Measurements from ENCODE around the gene CDC25B. TPM values are rescaled to one million over a fixed set of nuclear protein-coding genes. Genes with fewer than 3 reads are reported as not detected.

The CDC25B gene
- total and polyA plus RNA-seq, 4 donors = 4.4 to 12.9 (median 9.2) TPM

- Histone ChIP-seq H3K4me1 (ENCODE audit: control insufficient read depth in 4 of 4, insufficient read depth in 4 of 4, low read length in 3 of 4) (peaks cover 12 to 39% (median 26%) of the 10 kb centered on the region in 4 donors), H3K27me3 (ENCODE audit: control insufficient read depth in 4 of 4, insufficient read depth in 4 of 4, low read length in 3 of 4) (no peaks in the 10 kb centered on the region), H3K9ac (ENCODE audit: low read depth in 1 of 2, low read length in 2 of 2) (peak overlapping the region; percentile 21 to 57), H3K36me3 (ENCODE audit: control insufficient read depth in 4 of 4, insufficient read depth in 3 of 4, low read depth in 1 of 4, low read length in 3 of 4) (peaks cover 0 to 4% (median under 1%) of the 10 kb centered on the region in 4 donors), H3K4me3 (ENCODE audit: low read depth in 1 of 3, low read length in 3 of 3) (no peak overlapping the region), H3K27ac (ENCODE audit: low read depth in 1 of 2, low read length in 2 of 2) (peak overlapping the region; percentile 81 to 82), H3K9me3 (ENCODE audit: control insufficient read depth in 4 of 4, low read length in 3 of 4) (no peaks in the 10 kb centered on the region)
- DNase-seq (ENCODE audit: low spot score) = no peak
- TF ChIP-seq RAD21 (IDR thresholded peaks at IDR 0.05) (no peak), HNF4G (IDR thresholded peaks at IDR 0.05) (peak; percentile 42), GABPA (IDR thresholded peaks at IDR 0.05 in 1 of 2, conservative IDR thresholded peaks at IDR 0.05 in 1 of 2) (no peak), REST (IDR thresholded peaks at IDR 0.05) (peak; percentile 17), YY1 (IDR thresholded peaks at IDR 0.05) (no peak), RXRA (IDR thresholded peaks at IDR 0.05) (peak in 1 of 2 donors; percentile 7), SP1 (IDR thresholded peaks at IDR 0.05) (peak; percentile 57), TAF1 (conservative IDR thresholded peaks at IDR 0.05) (no peak), NR2F2 (IDR thresholded peaks at IDR 0.05) (no peak), HNF4A (conservative IDR thresholded peaks at IDR 0.05) (peak; percentile 82 to 83)
- 72% methylated on average over 19 of the region's 19 CpGs for WGBS
Observed at GRCh38 chr20:3797592-3798372, 1.7 kb downstream of the CDC25B start.

- Histone ChIP-seq H3K27me3 (ENCODE audit: control insufficient read depth in 4 of 4, insufficient read depth in 4 of 4, low read length in 3 of 4) (no peaks in the 10 kb centered on the region), H3K4me1 (ENCODE audit: control insufficient read depth in 4 of 4, insufficient read depth in 4 of 4, low read length in 3 of 4) (peaks cover 12 to 42% (median 29%) of the 10 kb centered on the region in 4 donors), H3K4me3 (ENCODE audit: low read depth in 1 of 3, low read length in 3 of 3) (no peak overlapping the region), H3K9me3 (ENCODE audit: control insufficient read depth in 4 of 4, low read length in 3 of 4) (no peaks in the 10 kb centered on the region), H3K36me3 (ENCODE audit: control insufficient read depth in 4 of 4, insufficient read depth in 3 of 4, low read depth in 1 of 4, low read length in 3 of 4) (peaks cover 0 to 4% (median under 1%) of the 10 kb centered on the region in 4 donors), H3K9ac (ENCODE audit: low read depth in 1 of 2, low read length in 2 of 2) (peak overlapping the region; percentile 21 to 43), H3K27ac (ENCODE audit: low read depth in 1 of 2, low read length in 2 of 2) (peak overlapping the region; percentile 81 to 82)
- no peak for DNase-seq (ENCODE audit: low spot score)
- 64% methylated on average over 5 of the region's 5 CpGs for WGBS
- no peak for TF ChIP-seq SP1 (IDR thresholded peaks at IDR 0.05)
- peak in 1 of 2 donors; percentile 2 for TF ChIP-seq RXRA (IDR thresholded peaks at IDR 0.05)
- no peak for TF ChIP-seq TAF1 (conservative IDR thresholded peaks at IDR 0.05)
- no peak for TF ChIP-seq FOXA2 (IDR thresholded peaks at IDR 0.05)
- no peak for TF ChIP-seq CTCF (IDR thresholded peaks at IDR 0.05; ENCODE audit: low read depth, low read length, missing input control)
- TF ChIP-seq ATF3 (IDR thresholded peaks at IDR 0.05) = no peak
- no peak for TF ChIP-seq YY1 (IDR thresholded peaks at IDR 0.05)
- TF ChIP-seq HNF4A (conservative IDR thresholded peaks at IDR 0.05) = peak; percentile 14 to 39
- no peak for TF ChIP-seq MAX (IDR thresholded peaks at IDR 0.05)
- TF ChIP-seq FOXA1 (IDR thresholded peaks at IDR 0.05) = no peak
- TF ChIP-seq JUND (IDR thresholded peaks at IDR 0.05) = no peak
- no peak for TF ChIP-seq NR2F2 (IDR thresholded peaks at IDR 0.05)
- TF ChIP-seq HNF4G (IDR thresholded peaks at IDR 0.05) = no peak
- no peak for TF ChIP-seq EGR1 (IDR thresholded peaks at IDR 0.05; ENCODE audit: low read depth in 2 of 2)
Observed at GRCh38 chr20:3798373-3798768, 2.3 kb downstream of the CDC25B start.
